ENCODE measurements around the gene MRPL20. TPM values are rescaled to one million over a fixed set of nuclear protein-coding genes. Genes with fewer than 3 reads are reported as not detected.

MRPL20 gene
- total RNA-seq, 1 donor from 2014 or later, result 117 TPM

DNA sequence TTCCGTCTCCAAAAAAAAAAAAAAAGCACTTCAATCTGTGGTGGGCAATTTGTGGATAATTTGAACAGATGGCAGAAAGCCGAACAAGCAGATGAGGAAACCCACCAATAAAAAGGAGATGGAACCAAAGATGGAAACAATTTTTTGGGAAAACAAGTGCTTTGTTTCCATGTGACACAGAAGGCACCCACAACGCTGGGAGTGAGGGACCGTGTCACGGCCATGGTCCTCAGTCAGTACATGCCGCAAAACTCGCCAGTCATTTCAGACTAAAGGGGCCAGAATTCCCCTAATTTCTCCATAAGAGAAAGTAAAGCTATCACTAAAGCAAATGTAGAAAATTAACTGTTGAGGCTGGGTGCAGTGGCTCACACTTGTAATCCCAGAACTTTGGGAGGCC lies 13.0 kb downstream of the MRPL20 start:
- Mint-ChIP-seq H3K9me3 (no peaks in the 10 kb centered on the region), H3K4me3 (peak overlapping the region; percentile 43), H3K27me3 (ENCODE audit: low read depth) (peaks cover 3% of the 10 kb centered on the region), H3K27ac (ENCODE audit: unreplicated experiment) (no peak overlapping the region), H3K4me1 (peaks cover 11% of the 10 kb centered on the region), H3K36me3 (ENCODE audit: low read depth) (peaks cover 28% of the 10 kb centered on the region)
- TF ChIP-seq, protein P1, sequence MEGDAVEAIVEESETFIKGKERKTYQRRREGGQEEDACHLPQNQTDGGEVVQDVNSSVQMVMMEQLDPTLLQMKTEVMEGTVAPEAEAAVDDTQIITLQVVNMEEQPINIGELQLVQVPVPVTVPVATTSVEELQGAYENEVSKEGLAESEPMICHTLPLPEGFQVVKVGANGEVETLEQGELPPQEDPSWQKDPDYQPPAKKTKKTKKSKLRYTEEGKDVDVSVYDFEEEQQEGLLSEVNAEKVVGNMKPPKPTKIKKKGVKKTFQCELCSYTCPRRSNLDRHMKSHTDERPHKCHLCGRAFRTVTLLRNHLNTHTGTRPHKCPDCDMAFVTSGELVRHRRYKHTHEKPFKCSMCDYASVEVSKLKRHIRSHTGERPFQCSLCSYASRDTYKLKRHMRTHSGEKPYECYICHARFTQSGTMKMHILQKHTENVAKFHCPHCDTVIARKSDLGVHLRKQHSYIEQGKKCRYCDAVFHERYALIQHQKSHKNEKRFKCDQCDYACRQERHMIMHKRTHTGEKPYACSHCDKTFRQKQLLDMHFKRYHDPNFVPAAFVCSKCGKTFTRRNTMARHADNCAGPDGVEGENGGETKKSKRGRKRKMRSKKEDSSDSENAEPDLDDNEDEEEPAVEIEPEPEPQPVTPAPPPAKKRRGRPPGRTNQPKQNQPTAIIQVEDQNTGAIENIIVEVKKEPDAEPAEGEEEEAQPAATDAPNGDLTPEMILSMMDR (conservative IDR thresholded peaks at IDR 0.05), result no peak
- DNase-seq (ENCODE audit: low read depth, low spot score), result no peak

DNA sequence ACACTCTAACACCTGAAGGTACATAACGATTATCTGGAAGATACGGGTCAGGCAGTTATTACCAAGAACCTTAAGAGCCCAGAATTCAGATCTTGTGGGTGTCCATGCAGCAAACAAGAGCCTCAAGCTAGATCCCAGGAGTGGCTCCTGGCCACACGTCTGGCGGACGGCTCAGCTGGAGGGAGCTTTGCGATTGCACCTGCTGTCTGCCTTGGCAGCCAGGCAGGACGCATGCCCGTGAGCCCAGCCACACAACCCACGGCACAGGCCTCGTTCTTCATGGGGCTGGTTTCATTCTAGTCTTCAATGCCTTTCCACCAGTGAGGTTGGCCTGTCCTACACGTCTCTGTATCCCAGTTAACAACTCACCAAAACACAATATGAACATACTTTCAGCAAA lies 13.7 kb downstream of the MRPL20 start:
- no peak overlapping the region for H3K27ac Mint-ChIP-seq (ENCODE audit: unreplicated experiment)
- H3K4me1 Mint-ChIP-seq, result peaks cover 11% of the 10 kb centered on the region
- H3K36me3 Mint-ChIP-seq (ENCODE audit: low read depth), result peaks cover 28% of the 10 kb centered on the region
- no peak for DNase-seq (ENCODE audit: low read depth, low spot score)
- H3K4me3 Mint-ChIP-seq, result peak overlapping the region; percentile 43
- peaks cover 3% of the 10 kb centered on the region for H3K27me3 Mint-ChIP-seq (ENCODE audit: low read depth)
- H3K9me3 Mint-ChIP-seq, result no peaks in the 10 kb centered on the region
- TF ChIP-seq, protein P1 (conservative IDR thresholded peaks at IDR 0.05), result no peak

DNA sequence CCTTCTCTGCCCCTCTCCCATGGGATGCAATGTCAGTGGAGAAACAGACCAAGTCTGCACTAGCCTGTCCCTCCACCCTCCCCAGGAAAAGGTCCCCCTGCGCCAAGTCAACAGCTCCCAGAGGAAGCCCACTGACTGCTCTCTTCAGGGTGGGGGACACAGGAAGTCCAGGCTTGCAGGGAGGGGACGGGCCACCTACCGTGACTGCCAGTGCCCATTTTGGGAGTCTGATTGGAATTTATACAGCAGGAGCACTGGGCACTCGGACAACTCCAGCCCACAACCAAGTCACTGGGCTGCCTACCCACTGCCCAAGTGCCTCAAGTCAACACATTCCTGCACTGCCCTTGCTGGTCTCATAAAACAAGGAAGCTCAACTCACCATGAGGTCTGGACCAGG lies 14.1 kb downstream of the MRPL20 start:
- Mint-ChIP-seq H3K27ac (ENCODE audit: unreplicated experiment) (no peak overlapping the region), H3K4me1 (peaks cover 7% of the 10 kb centered on the region)

DNA sequence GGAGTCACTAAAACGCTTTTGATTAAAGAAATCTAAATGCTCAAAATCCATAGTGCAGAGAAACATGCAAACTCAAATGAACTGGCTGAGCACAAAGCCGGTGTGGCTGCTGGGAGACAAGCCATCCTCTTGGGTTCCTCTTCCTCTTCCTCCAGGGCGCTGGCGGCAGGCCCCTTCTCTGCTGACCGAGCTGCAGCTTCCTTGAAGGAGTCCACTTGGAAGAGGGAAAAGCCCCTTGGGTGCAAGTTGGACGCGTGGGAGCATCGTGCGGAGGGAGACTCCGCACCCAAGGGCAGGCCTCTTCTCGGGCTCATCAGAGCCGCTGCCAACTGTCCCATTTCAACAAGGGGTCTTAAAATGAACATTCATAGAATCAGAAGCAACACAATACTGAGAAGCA lies 15.9 kb downstream of the MRPL20 start:
- Mint-ChIP-seq H3K4me3 (no peak overlapping the region), H3K27me3 (ENCODE audit: low read depth) (no peaks in the 10 kb centered on the region), H3K36me3 (ENCODE audit: low read depth) (peaks cover 36% of the 10 kb centered on the region), H3K9me3 (no peaks in the 10 kb centered on the region), H3K27ac (ENCODE audit: unreplicated experiment) (no peak overlapping the region), H3K4me1 (peaks cover 4% of the 10 kb centered on the region)
- no peak for DNase-seq (ENCODE audit: low read depth, low spot score)
- TF ChIP-seq, protein P1 (conservative IDR thresholded peaks at IDR 0.05), result no peak

More for the DNA sequence above, 14.1 kb downstream of the MRPL20 start:
- TF ChIP-seq, protein P1 (conservative IDR thresholded peaks at IDR 0.05), result no peak
- Mint-ChIP-seq H3K27me3 (ENCODE audit: low read depth) (no peaks in the 10 kb centered on the region), H3K9me3 (no peaks in the 10 kb centered on the region), H3K36me3 (ENCODE audit: low read depth) (peaks cover 25% of the 10 kb centered on the region), H3K4me3 (no peak overlapping the region)
- no peak for DNase-seq (ENCODE audit: low read depth, low spot score)

DNA sequence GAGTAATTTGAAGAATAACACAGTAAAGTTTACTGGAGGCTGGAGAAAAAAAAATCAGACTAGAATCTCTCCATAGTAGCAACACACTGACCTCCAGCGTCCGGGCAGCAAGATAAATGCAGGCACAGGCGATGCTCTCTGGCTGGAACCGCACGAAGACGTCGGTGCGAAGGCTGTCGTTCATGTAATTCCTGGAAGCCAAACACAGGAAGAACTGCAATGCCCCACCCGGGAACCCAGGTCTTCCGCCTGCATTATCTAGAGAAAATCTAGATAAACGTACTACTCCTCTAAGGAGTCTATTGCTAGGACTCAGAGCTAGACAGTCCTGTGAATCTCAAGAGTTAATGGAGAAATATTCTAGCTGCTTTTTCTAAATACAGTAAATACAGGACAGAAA lies 16.4 kb downstream of the MRPL20 start:
- Mint-ChIP-seq H3K27me3 (ENCODE audit: low read depth) (no peaks in the 10 kb centered on the region), H3K4me3 (peak overlapping the region; percentile 10), H3K36me3 (ENCODE audit: low read depth) (peaks cover 40% of the 10 kb centered on the region), H3K27ac (ENCODE audit: unreplicated experiment) (no peak overlapping the region), H3K4me1 (peaks cover 3% of the 10 kb centered on the region), H3K9me3 (no peaks in the 10 kb centered on the region)
- DNase-seq (ENCODE audit: low read depth, low spot score), result no peak
- TF ChIP-seq, protein P1 (conservative IDR thresholded peaks at IDR 0.05), result no peak

DNA sequence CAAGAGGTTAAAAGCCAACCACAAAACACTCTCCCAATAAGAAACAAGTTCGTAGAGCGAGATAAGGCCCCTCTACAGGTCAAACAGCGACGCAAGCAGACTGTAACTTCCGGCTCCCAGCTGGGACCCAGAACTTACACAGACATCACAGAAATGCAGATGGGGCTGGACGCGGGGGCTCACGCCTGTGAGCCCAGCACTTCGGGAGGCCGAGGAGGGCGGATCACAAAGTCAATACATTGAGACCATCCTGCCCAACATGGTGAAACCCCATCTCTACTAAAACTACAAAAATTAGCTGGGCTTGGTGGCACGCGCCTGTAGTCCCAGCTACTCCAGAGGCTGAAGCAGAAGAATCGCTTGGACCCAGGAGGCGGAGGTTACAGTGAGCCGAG lies 19.0 kb downstream of the MRPL20 start:
- no peak for DNase-seq (ENCODE audit: low read depth, low spot score)
- TF ChIP-seq, protein P1 (conservative IDR thresholded peaks at IDR 0.05), result no peak
- Mint-ChIP-seq H3K36me3 (ENCODE audit: low read depth) (peaks cover 37% of the 10 kb centered on the region), H3K27ac (ENCODE audit: unreplicated experiment) (no peak overlapping the region), H3K27me3 (ENCODE audit: low read depth) (no peaks in the 10 kb centered on the region), H3K4me3 (no peak overlapping the region), H3K4me1 (no peaks in the 10 kb centered on the region), H3K9me3 (no peaks in the 10 kb centered on the region)

Measured in neural crest cell (in vitro differentiated cells).